ENCODE data around the gene KCNC3.

Gene KCNC3

GRCh38 chr19:50275577-50276368 lies 53.4 kb downstream of the KCNC3 start:
- DNase-seq (ENCODE audit: low read depth): no peak

GRCh38 chr19:50273821-50274220 lies 55.4 kb downstream of the KCNC3 start:
- no peak for DNase-seq (ENCODE audit: low read depth)

GRCh38 chr19:50272263-50272897 lies 56.8 kb downstream of the KCNC3 start:
- no peak for DNase-seq (ENCODE audit: low read depth)

GRCh38 chr19:50269653-50270052 lies 59.5 kb downstream of the KCNC3 start:
- no peak for DNase-seq (ENCODE audit: low read depth)

GRCh38 chr19:50268501-50268900 lies 60.7 kb downstream of the KCNC3 start:
- DNase-seq (ENCODE audit: low read depth): no peak

- DNase-seq (ENCODE audit: low read depth): no peak
Measured at GRCh38 chr19:50268041-50268440, 61.1 kb downstream of the KCNC3 start.

- DNase-seq (ENCODE audit: low read depth): no peak
Measured at GRCh38 chr19:50266896-50267295, 62.3 kb downstream of the KCNC3 start.

- no peak for DNase-seq (ENCODE audit: low read depth)
Measured at GRCh38 chr19:50266041-50266440, 63.1 kb downstream of the KCNC3 start.

GRCh38 chr19:50264483-50265186 lies 64.5 kb downstream of the KCNC3 start:
- no peak for DNase-seq (ENCODE audit: low read depth)

- DNase-seq (ENCODE audit: low read depth): no peak
Measured at GRCh38 chr19:50263176-50263575, 66.0 kb downstream of the KCNC3 start.
